GM12801 (cell line): ENCODE results near the gene SPDYE3.

Source experiments
- CTCF ChIP-seq: IDR thresholded peaks from one replicate; pipeline ENCODE4 v1.5.1; 2011; ENCODE audit warnings: control low read depth; ENCODE audit not compliant: insufficient read length; ENCODE audit errors: extremely low read depth

The SPDYE3 gene

GRCh38 chr7:100367251-100367620 lies 59.7 kb downstream of the SPDYE3 start:
- no peak for TF ChIP-seq CTCF

DNA sequence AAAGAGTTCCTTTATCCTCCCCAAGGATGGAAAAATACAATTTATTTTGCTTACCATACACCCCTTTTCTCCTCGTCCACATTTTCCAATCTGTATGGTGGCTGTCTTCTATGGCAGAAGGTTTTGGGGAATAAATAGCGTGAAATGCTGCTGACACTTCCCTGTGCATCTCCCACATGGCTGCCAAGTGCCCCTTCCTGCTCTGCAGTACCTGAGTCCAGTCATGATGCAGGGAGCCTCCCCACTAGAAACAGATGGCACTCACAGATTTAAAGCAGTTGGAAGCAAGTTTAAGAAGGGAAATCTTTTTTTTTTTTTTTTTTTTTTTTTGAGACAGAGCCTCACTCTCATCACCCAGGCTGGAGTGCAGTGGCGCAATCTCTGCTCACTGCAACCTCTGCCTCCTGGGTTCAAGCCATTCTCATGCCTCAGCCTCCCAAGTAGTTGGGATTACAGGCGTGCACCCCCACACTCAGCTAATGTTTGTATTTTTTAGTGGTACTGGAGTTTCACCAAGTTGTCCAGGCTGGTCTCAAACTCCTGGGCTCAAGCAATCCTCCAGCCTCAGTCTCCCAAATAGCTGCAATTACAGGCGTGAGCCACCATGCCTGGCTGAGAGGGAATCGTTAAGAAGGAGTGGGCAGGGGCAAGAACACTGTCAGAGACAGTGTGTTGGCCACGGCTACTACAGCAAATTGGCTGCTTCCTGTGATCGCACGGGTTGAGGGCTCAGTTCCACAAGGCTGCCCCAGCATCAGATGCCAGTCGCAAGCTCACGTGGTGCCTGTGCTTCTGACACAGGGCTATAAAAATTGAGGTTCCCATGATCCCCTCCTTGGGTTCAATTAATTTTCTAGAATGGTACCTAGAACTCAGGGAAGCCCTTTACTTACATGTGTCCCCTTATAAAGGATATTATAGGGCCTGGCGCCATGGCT lies 60.4 kb downstream of the SPDYE3 start:
- TF ChIP-seq CTCF = no peak

GRCh38 chr7:100369105-100369504 lies 61.6 kb downstream of the SPDYE3 start:
- TF ChIP-seq CTCF = no peak

GRCh38 chr7:100370303-100370702 lies 62.8 kb downstream of the SPDYE3 start:
- no peak for TF ChIP-seq CTCF

DNA sequence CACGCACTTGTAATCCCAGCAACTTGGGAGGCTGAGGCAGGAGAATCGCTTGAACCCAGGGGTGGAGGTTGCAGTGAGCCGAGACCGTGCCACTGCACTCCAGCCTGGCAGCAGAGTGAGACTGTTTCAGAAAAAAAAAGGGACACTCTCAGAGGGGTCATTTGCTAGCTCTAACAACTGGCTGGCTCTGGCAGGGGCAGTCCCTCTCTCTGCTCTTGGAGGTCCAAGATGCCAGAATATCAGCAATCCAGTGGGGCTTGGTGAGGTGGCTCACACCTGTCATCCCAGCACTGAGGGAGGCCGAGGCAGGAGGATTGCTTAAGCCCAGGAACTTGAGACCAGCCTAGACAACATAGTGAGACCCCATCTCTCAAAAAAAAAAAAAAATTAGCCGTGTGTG lies 63.2 kb downstream of the SPDYE3 start:
- TF ChIP-seq CTCF = no peak

- TF ChIP-seq CTCF = no peak
Observed at GRCh38 chr7:100371561-100372171, 64.2 kb downstream of the SPDYE3 start.
